Heart left ventricle (tissue), 16 donors: ENCODE data around the gene YPEL3. TPM values are rescaled to one million over a fixed set of nuclear protein-coding genes. Genes with fewer than 3 reads are reported as not detected.
A peak's percentile ranks its signal among the peaks of the same experiment; 100 is the strongest.
"Not testable (repeated sequence)": the region's sequence is repeated elsewhere in the genome, so short reads cannot be mapped to it uniquely, and the experiment has no call there.

Experiments used
- ATAC-seq, 4 donors: fragments of 200-7000 bp; cut with Tn5 transposase; one replicate each; pipeline ENCODE4 v1.9.1; 2020 to 2022; ENCODE audit warnings: moderate library complexity in 4 of 4, mild to moderate bottlenecking in 3 of 4, moderate number of reproducible peaks in 1 of 4
- DNase-seq, 5 donors: peaks; one replicate each; pipeline ENCODE4 v3.0.0-alpha.2; 2020
- H3K27ac ChIP-seq, 12 donors: fragments of 200-600 bp; sonication (generic) in 4 of 12; one replicate each; pipeline versions ENCODE4 v1.5.0 to v1.8.0; 2016 to 2022; ENCODE audit warnings: mild to moderate bottlenecking in 2 of 12
- H3K27me3 ChIP-seq, 9 donors: fragments of 200-600 bp; sonication (generic) in 2 of 9; one replicate each; pipeline versions ENCODE4 v1.5.1 to v1.8.0; 2016 to 2022; ENCODE audit warnings: mild to moderate bottlenecking in 3 of 9
- H3K36me3 ChIP-seq, 9 donors: fragments of 200-600 bp; sonication (generic) in 2 of 9; one replicate each; pipeline versions ENCODE4 v1.5.0 to v1.8.0; 2018 to 2022; ENCODE audit warnings: mild to moderate bottlenecking in 2 of 9
- H3K4me1 ChIP-seq, 12 donors: fragments of 200-600 bp; sonication (generic) in 4 of 12; one replicate each; pipeline versions ENCODE4 v1.5.0 to v1.8.0; 2016 to 2022; ENCODE audit warnings: mild to moderate bottlenecking in 3 of 12
- H3K4me3 ChIP-seq, 12 donors: fragments of 200-600 bp; sonication (generic) in 4 of 12; one replicate each; pipeline versions ENCODE4 v1.5.0 to v1.8.0; 2017 to 2022; ENCODE audit warnings: mild to moderate bottlenecking in 9 of 12, moderate library complexity in 4 of 12
- H3K9me3 ChIP-seq, 12 donors: fragments of 200-600 bp; sonication (generic) in 4 of 12; one replicate each; pipeline versions ENCODE4 v1.5.0 to v1.8.0; 2016 to 2022; ENCODE audit warnings: mild to moderate bottlenecking in 1 of 12
- POLR2A ChIP-seq, 2 donors: fragments of 450-650 bp; IDR thresholded peaks; one replicate each; pipeline ENCODE4 v1.6.1; 2017; ENCODE audit warnings: antibody characterized with exemption in 2 of 2, mild to moderate bottlenecking in 2 of 2, moderate library complexity in 2 of 2
- WGBS, 4 donors: extraction: QIAGEN DNeasy Blood & Tissue Kit in 2 of 4; methylation state at CpG; one replicate each; pipeline versions ENCODE4 v1.1.5 to v1.1.7; 2013 to 2018; 5-methylcytosine and 5-hydroxymethylcytosine counted together
- intact Hi-C, 10 donors: fragments of 100-400 bp; cut with DNase I; formaldehyde crosslinking; loops; one replicate each; pipeline versions ENCODE4 v1.11.1 to v1.14.2; 2022
- polyA plus RNA-seq, 2 donors: library from polyadenylated mRNA; stranded (reverse); fragments of 200-250 nt; gene quantifications; one replicate each; pipeline ENCODE4 v1.2.3, GENCODE V29; 2013
- total RNA-seq, 9 donors: library from RNA; depleted of rRNA in 2 of 9; stranded (reverse); fragments of >200 nt in 2 of 9; fragmentation: NEBNext Ultra II Directional in 3 of 9; extraction: Animal tissue kit (Norgen Biotek cat#: 25700) in 3 of 9; gene quantifications; one replicate each; pipeline versions ENCODE4 v1.1.0 to v1.2.4, GENCODE V29; 2016 to 2023
- TF ChIP-seq, protein P1 (sequence below), 12 donors: fragments of 200-600 bp; sonication (generic) in 4 of 12; IDR thresholded peaks; one replicate each; pipeline versions ENCODE4 v1.5.0 to v1.8.0; 2018 to 2022; ENCODE audit warnings: antibody characterized with exemption in 12 of 12, mild to moderate bottlenecking in 5 of 12
- donor health status: ischemic (EF 13 %, LVEDD 7.1; RV severe dilation, severe dysfunction).
- donor health status: healthy with polysubstance abuse.
- donor health status: DM: no; HTN: yes; CAD: no.
- donor health status: DM: no; HTN: no; CAD: no.
- donor health status: ischemic (EF 25% LVEDD 6.9; RV normal size, moderate dysfunction).
- donor health status: ischemic (EF 25% LVEDD 5.7; RV mildly dilated, moderate dysfunction).
- donor health status: healthy.
- donor health status: DM: yes; HTN: yes; CAD: no.
- donor health status: ischemic (EF 35%, LVEDD 5.7; RV mildly dilated, moderate dysfunction).
- donor health status: nonischemic (EF 11% LVEDD 7.7; RV severe dilation, severe dysfunction).
- donor health status: DM: yes; HTN: yes; CAD: no.
- donor health status: PGD.
- donor health status: ischemic (EF 29% LVEDD 5.4; RV normal size, mild dysfunction).
- donor health status: nonischemic (EF 23%, LVEDD 6.1; RV moderate dilation, normal function).

YPEL3 gene
- total and polyA plus RNA-seq, 11 donors: 34.8 to 248 (median 50.3) TPM

DNA sequence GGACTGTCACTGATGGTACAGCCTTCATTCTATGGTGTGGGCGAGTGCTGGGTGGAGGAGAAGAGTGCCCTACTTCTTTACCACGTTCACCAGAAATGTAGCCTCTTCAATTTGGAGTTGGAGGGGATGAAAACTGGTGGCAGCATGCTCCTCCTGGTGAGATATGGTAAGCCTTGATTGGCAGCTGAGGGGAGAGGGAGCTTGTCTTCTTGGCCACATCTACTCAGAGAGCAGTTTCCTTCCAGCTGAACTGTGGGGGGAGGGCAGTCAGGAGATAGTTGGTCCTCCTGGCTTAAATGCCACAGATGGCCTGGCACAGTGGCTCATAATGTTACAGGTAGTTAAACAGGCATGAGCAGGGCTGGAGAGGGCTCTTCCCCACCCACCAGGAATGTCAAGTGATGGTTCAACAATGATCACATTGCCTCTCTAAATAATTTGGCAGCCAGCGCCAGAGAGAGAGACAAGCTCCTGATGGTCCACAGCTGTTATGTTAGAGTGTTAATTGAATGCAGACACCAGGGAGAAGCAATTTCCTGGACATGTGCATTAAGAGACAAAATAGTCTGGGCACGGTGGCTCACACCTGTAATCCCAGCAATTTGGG is 36.0 kb upstream of the YPEL3 start:
- no peak overlapping the region for H3K27ac ChIP-seq
- no peak for TF ChIP-seq POLR2A (IDR thresholded peaks at IDR 0.05)
- TF ChIP-seq, protein P1, sequence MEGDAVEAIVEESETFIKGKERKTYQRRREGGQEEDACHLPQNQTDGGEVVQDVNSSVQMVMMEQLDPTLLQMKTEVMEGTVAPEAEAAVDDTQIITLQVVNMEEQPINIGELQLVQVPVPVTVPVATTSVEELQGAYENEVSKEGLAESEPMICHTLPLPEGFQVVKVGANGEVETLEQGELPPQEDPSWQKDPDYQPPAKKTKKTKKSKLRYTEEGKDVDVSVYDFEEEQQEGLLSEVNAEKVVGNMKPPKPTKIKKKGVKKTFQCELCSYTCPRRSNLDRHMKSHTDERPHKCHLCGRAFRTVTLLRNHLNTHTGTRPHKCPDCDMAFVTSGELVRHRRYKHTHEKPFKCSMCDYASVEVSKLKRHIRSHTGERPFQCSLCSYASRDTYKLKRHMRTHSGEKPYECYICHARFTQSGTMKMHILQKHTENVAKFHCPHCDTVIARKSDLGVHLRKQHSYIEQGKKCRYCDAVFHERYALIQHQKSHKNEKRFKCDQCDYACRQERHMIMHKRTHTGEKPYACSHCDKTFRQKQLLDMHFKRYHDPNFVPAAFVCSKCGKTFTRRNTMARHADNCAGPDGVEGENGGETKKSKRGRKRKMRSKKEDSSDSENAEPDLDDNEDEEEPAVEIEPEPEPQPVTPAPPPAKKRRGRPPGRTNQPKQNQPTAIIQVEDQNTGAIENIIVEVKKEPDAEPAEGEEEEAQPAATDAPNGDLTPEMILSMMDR (IDR thresholded peaks at IDR 0.05): no peak
- no peaks in the 10 kb centered on the region for H3K36me3 ChIP-seq
- intact Hi-C loops: no loop called here
- DNase-seq: no peak
- WGBS, 4 donors: 27 to 57% (median 55%) methylated on average over 4 of the region's 4 CpGs
- H3K4me3 ChIP-seq: no peak overlapping the region
- ATAC-seq: no peak
- H3K9me3 ChIP-seq: no peaks in the 10 kb centered on the region
- no peaks in the 10 kb centered on the region for H3K27me3 ChIP-seq
- peaks cover 0 to 9% (median 0%) of the 10 kb centered on the region in 12 donors for H3K4me1 ChIP-seq

DNA sequence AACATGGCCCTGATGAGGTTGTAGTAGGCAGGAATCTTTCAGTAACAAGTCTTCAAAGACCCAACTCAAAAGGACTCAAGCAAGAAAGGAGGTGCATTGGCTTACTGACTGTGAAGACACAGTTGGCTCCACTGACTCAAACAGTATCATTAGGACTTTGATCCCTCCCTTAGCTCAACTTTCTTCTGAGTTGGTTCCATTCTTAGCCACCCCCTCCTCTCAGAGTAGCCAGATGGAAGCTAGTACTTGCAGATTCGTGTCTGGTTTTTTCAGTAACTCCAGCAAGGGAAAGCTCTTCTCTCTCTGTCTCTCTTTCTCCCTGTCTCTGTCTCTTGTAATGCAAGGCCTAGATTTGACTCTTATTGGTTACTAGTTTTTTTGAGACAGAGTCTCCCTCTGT is 32.0 kb upstream of the YPEL3 start:
- ATAC-seq (no peak), DNase-seq (no peak)
- whole genome bisulfite sequencing, 4 donors: 86 to 97% (median 88%) methylated on average over 1 of the region's 1 CpG
- H3K4me3 ChIP-seq: no peak overlapping the region
- TF ChIP-seq, protein P1 (IDR thresholded peaks at IDR 0.05): no peak
- no peak for TF ChIP-seq POLR2A (IDR thresholded peaks at IDR 0.05)
- peaks cover 0 to 23% (median 2%) of the 10 kb centered on the region in 12 donors for H3K4me1 ChIP-seq
- H3K27me3 ChIP-seq: no peaks in the 10 kb centered on the region
- intact Hi-C loops: loop anchor here in 3 of 10 donors (10.0 kb wide), 2 partner anchors 63 to 287 kb away; partner anchors contain the start of gene ALDOA (in 1 of the 3)
- no peaks in the 10 kb centered on the region for H3K36me3 ChIP-seq
- H3K27ac ChIP-seq: no peak overlapping the region
- H3K9me3 ChIP-seq: no peaks in the 10 kb centered on the region

DNA sequence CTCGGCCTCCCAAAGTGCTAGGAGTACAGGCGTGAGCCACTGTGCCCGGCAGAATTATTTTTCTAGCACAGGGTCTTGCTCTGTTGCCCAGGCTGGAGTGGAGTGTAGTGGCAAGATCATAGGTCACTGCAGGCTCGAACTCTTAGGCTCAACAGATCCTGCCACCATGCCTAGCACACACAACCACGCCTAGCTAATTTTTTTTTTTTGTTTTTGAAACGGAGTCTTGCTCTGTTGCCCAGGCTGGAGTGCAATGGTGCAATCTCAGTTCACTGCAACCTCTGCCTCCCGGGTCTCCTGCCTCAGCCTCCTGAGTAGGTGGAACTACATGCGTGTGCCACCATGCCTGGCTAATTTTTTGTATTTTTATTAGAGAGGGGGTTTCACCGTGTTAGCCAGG is 29.7 kb upstream of the YPEL3 start:
- peaks cover 0 to 33% (median 14%) of the 10 kb centered on the region in 12 donors for H3K4me1 ChIP-seq
- intact Hi-C loops: loop anchor here in 3 of 10 donors (10.0 kb wide), 2 partner anchors 61 to 289 kb away; partner anchors contain the start of gene ALDOA (in 1 of the 3)
- WGBS, 4 donors: 90 to 94% (median 93%) methylated on average over 9 of the region's 9 CpGs
- H3K4me3 ChIP-seq, H3K27ac ChIP-seq, ATAC-seq, H3K9me3 ChIP-seq, H3K27me3 ChIP-seq, H3K36me3 ChIP-seq, DNase-seq: not testable (repeated sequence)

DNA sequence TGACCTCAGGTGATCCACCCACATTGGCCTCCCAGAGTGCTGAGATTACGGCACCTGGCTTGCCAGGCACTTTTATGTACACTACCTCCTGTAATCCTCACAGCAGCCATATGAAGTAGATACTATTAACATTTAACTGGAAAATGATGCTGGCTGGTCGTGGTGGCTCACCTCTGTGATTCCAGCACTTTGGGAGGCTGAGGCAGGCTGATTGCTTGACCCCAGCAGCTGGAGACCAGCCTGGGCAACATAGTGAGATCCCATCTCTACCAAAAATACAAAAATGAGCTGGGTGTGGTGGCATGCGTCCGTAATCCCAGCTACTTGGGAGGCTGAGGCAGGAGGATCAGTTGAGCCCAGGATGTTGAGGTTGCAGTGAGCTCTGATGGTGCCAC is 29.0 kb upstream of the YPEL3 start:
- Histone ChIP-seq H3K9me3 (no peaks in the 10 kb centered on the region), H3K36me3 (peaks cover 0 to 16% (median 6%) of the 10 kb centered on the region in 9 donors), H3K27me3 (no peaks in the 10 kb centered on the region), H3K27ac (peak overlapping the region in 2 of 12 donors; percentile 94 to 96), H3K4me3 (no peak overlapping the region), H3K4me1 (peaks cover 0 to 40% (median 15%) of the 10 kb centered on the region in 12 donors)
- intact Hi-C loops: loop anchor here in 4 of 10 donors (5.0 to 10.0 kb wide), 4 partner anchors 57 to 290 kb away; partner anchors contain the start of genes ALDOA (in 1 of the 4) and CORO1A (in 1 of the 4)
- DNase-seq (no peak), ATAC-seq (no peak)
- WGBS, 4 donors: 85 to 96% (median 92%) methylated on average over 4 of the region's 4 CpGs
- TF ChIP-seq, protein P1 (IDR thresholded peaks at IDR 0.05): no peak
- TF ChIP-seq POLR2A (IDR thresholded peaks at IDR 0.05): no peak
